Trophoblast cell (in vitro differentiated cells and primary cell): Measurements from ENCODE around the gene ABLIM2.
A peak's percentile ranks its signal among the peaks of the same experiment; 100 is the strongest.
"Not testable (repeated sequence)": the region's sequence is repeated elsewhere in the genome, so short reads cannot be mapped to it uniquely, and the experiment has no call there.

Experiments
- DNase-seq, 2 donors: peaks; one replicate each; pipeline ENCODE4 v3.0.0-alpha.2; 2016
- H2AFZ ChIP-seq: 2 replicates; pipeline ENCODE4 v1.6.1; 2013; ENCODE audit warnings: low read length, moderate library complexity, mild to moderate bottlenecking; ENCODE audit not compliant: insufficient read depth, poor library complexity
- H2AK5ac ChIP-seq: 2 replicates; pipeline ENCODE4 v1.6.1; 2013; ENCODE audit warnings: mild to moderate bottlenecking, low read length
- H2BK120ac ChIP-seq: 2 replicates; pipeline ENCODE4 v1.6.1; 2013; ENCODE audit warnings: low read length, mild to moderate bottlenecking, moderate library complexity; ENCODE audit not compliant: insufficient read depth, poor library complexity
- H2BK12ac ChIP-seq: 2 replicates; pipeline ENCODE4 v1.6.1; 2013; ENCODE audit warnings: mild to moderate bottlenecking, low read length, moderate library complexity
- H2BK5ac ChIP-seq: 2 replicates; pipeline ENCODE4 v1.6.1; 2013; ENCODE audit warnings: low read length, low read depth, moderate library complexity, mild to moderate bottlenecking; ENCODE audit not compliant: poor library complexity
- H3K14ac ChIP-seq: 2 replicates; pipeline ENCODE4 v1.6.1; 2013; ENCODE audit warnings: mild to moderate bottlenecking, low read length
- H3K18ac ChIP-seq: 2 replicates; pipeline ENCODE4 v1.6.1; 2013; ENCODE audit warnings: mild to moderate bottlenecking, low read length
- H3K23ac ChIP-seq: 2 replicates; pipeline ENCODE4 v1.6.1; 2013; ENCODE audit warnings: low read length
- H3K27ac ChIP-seq: 2 replicates; pipeline ENCODE4 v1.5.1; 2013; ENCODE audit warnings: low read depth, mild to moderate bottlenecking, inconsistent platforms, low read length, moderate library complexity
- H3K27me3 ChIP-seq: 2 replicates; pipeline ENCODE4 v1.6.1; 2013; ENCODE audit warnings: inconsistent platforms, mild to moderate bottlenecking, low read length, moderate library complexity; ENCODE audit not compliant: insufficient read depth
- H3K36me3 ChIP-seq, 2 experiments: 1 replicate in 1 of 2; 2 replicates in 1 of 2; pipeline ENCODE4 v1.6.1; 2013; ENCODE audit warnings: low read length in 2 of 2, mild to moderate bottlenecking in 2 of 2, moderate library complexity in 1 of 2; ENCODE audit not compliant: insufficient read depth in 2 of 2, control insufficient read depth in 1 of 2
- H3K4ac ChIP-seq: 2 replicates; pipeline ENCODE4 v1.6.1; 2013; ENCODE audit warnings: low read depth, mild to moderate bottlenecking, low read length, moderate library complexity
- H3K4me1 ChIP-seq, 2 experiments: 1 replicate in 1 of 2; 2 replicates in 1 of 2; pipeline ENCODE4 v1.6.1; 2013; ENCODE audit warnings: low read length in 2 of 2, mild to moderate bottlenecking in 2 of 2, moderate library complexity in 1 of 2; ENCODE audit not compliant: insufficient read depth in 2 of 2, control insufficient read depth in 1 of 2
- H3K4me2 ChIP-seq: 2 replicates; pipeline ENCODE4 v1.6.1; 2013; ENCODE audit warnings: inconsistent platforms, mild to moderate bottlenecking, low read length, moderate library complexity
- H3K4me3 ChIP-seq: 2 replicates; pipeline ENCODE4 v1.5.1; 2013; ENCODE audit warnings: mild to moderate bottlenecking, low read depth, low read length, inconsistent platforms
- H3K79me1 ChIP-seq: one replicate; pipeline ENCODE4 v1.6.1; 2013; ENCODE audit warnings: low read length
- H3K79me2 ChIP-seq: 2 replicates; pipeline ENCODE4 v1.6.1; 2013; ENCODE audit warnings: low read length, mild to moderate bottlenecking; ENCODE audit not compliant: control insufficient read depth, insufficient read depth, poor library complexity
- H3K9ac ChIP-seq: 2 replicates; pipeline ENCODE4 v1.6.1; 2013; ENCODE audit warnings: mild to moderate bottlenecking, low read length
- H3K9me3 ChIP-seq: 2 replicates; pipeline ENCODE4 v1.6.1; 2013; ENCODE audit warnings: low read depth, mild to moderate bottlenecking, control low read depth, inconsistent platforms, low read length; ENCODE audit not compliant: insufficient read depth
- H4K12ac ChIP-seq: 2 replicates; pipeline ENCODE4 v1.6.1; 2013; ENCODE audit warnings: low read depth, mild to moderate bottlenecking, low read length, moderate library complexity
- H4K8ac ChIP-seq: 2 replicates; pipeline ENCODE4 v1.6.1; 2013; ENCODE audit warnings: low read depth, mild to moderate bottlenecking, low read length, moderate library complexity
- H4K91ac ChIP-seq: one replicate; pipeline ENCODE4 v1.6.1; 2013; ENCODE audit warnings: low read depth, mild to moderate bottlenecking, low read length, moderate library complexity
- WGBS: extraction: QIAGEN DNeasy Blood & Tissue Kit; methylation state at CpG from one replicate; pipeline ENCODE4 v1.1.7; 2013; ENCODE audit warnings: missing lambda C conversion rate; ENCODE audit not compliant: insufficient read length, insufficient coverage; ENCODE audit errors: extremely low coverage; 5-methylcytosine and 5-hydroxymethylcytosine counted together

Gene ABLIM2

DNA sequence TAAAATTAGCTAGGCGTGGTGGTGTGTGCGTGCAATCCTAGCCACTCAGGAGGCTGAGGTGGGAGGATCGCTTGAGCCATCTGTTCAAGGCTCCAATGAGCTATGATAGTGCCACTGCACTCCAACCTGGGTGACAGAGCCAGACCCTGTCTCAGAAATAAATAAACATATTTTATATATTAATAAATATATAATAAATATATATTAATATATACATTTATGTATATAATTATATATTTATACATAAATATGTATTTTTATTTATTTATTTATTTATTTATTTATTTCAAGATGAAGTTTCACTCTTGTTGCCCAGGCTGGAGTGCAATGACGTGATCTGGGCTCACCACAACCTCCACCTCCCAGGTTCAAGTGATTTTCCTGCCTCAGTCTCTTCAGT, 214.9 kb downstream of the ABLIM2 start:
- no CpG with 5 or more reads among the region's 4 CpGs for WGBS
- H2BK5ac ChIP-seq, H2AK5ac ChIP-seq, H4K12ac ChIP-seq, H3K9ac ChIP-seq, H3K4me2 ChIP-seq, H2BK12ac ChIP-seq, H2BK120ac ChIP-seq, H4K91ac ChIP-seq, H3K18ac ChIP-seq, H3K27ac ChIP-seq, H2AFZ ChIP-seq, H3K9me3 ChIP-seq, H4K8ac ChIP-seq, DNase-seq, H3K36me3 ChIP-seq, H3K23ac ChIP-seq, H3K4ac ChIP-seq, H3K27me3 ChIP-seq, H3K14ac ChIP-seq, H3K4me3 ChIP-seq: not testable (repeated sequence)
- H3K4me1 ChIP-seq = peaks cover 18 to 20% of the 10 kb centered on the region in 2 experiments
- H3K79me2 ChIP-seq = peaks cover 12% of the 10 kb centered on the region
- peaks cover 25% of the 10 kb centered on the region for H3K79me1 ChIP-seq

GRCh38 chr4:7943211-7943610, 215.4 kb downstream of the ABLIM2 start:
- no peak overlapping the region for H4K8ac ChIP-seq
- no peak overlapping the region for H2BK12ac ChIP-seq
- peaks cover 14% of the 10 kb centered on the region for H3K79me2 ChIP-seq
- H3K27me3 ChIP-seq = no peaks in the 10 kb centered on the region
- H2AK5ac ChIP-seq = no peak overlapping the region
- no peak overlapping the region for H2AFZ ChIP-seq
- no peak overlapping the region for H3K4me3 ChIP-seq
- no peak overlapping the region for H4K12ac ChIP-seq
- no peak overlapping the region for H2BK120ac ChIP-seq
- H3K36me3 ChIP-seq = no peaks in the 10 kb centered on the region
- no CpG with 5 or more reads among the region's 8 CpGs for WGBS
- H3K4me2 ChIP-seq = no peak overlapping the region
- DNase-seq = peak in 1 of 2 donors; percentile 71
- no peak overlapping the region for H3K14ac ChIP-seq
- no peak overlapping the region for H4K91ac ChIP-seq
- H3K9me3 ChIP-seq = no peaks in the 10 kb centered on the region
- no peak overlapping the region for H2BK5ac ChIP-seq
- no peak overlapping the region for H3K4ac ChIP-seq
- H3K27ac ChIP-seq = no peak overlapping the region
- no peak overlapping the region for H3K18ac ChIP-seq
- H3K9ac ChIP-seq = no peak overlapping the region
- no peak overlapping the region for H3K23ac ChIP-seq
- H3K4me1 ChIP-seq = peaks cover 20 to 23% of the 10 kb centered on the region in 2 experiments
- H3K79me1 ChIP-seq = peaks cover 25% of the 10 kb centered on the region

- no CpG with 5 or more reads among the region's 4 CpGs for WGBS
- peak overlapping the region; percentile 73 for H4K91ac ChIP-seq
Measured at GRCh38 chr4:7941965-7942496, 216.6 kb downstream of the ABLIM2 start.

DNA sequence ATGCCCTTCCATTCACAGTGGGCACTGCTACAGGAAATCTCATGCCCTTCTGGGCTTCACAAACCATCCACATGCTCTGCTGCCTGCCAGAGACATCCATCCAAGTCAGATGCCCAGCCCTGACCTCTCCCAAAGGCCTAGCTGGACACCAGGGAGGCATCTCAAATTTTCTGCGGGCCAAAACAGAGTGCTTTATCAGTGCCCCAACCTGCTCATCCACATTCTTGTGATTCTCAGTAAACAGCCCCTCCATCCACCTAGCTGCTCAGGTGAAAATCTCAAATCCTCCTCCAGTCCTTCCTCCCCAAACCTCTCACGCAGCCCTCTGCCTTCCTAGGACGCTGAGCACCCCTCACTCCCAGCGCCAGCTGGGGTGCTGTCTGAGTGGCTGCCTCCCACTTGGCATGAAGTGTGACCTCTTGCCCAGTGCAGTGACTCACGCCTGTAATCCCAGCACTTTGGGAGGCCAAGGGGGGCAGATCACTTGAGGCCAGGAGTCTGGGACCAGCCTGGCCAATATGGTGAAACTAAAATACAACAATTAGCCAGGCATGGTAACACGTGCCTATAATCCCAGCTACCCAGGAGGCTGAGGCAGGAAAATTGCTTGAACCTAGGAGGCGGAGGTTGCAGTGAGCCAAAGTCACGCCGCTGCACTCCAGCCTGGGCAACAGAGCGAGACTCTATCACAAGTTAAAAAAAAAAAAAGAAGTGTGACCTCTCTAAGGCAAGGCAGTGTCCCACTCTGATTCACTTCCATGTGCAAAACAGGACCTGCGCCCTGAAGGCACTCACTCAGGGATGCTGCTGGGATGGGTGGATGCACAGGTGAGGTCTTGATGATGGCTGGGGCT, 217.3 kb downstream of the ABLIM2 start:
- no CpG with 5 or more reads among the region's 11 CpGs for WGBS
- H3K79me2 ChIP-seq = peaks cover 14% of the 10 kb centered on the region
- no peaks in the 10 kb centered on the region for H3K27me3 ChIP-seq
- H4K91ac ChIP-seq = peak overlapping the region; percentile 98
- no peaks in the 10 kb centered on the region for H3K36me3 ChIP-seq
- no peak overlapping the region for H4K12ac ChIP-seq
- H2BK5ac ChIP-seq = peak overlapping the region; percentile 81
- peak; percentile 94 to 98 for DNase-seq
- peak overlapping the region; percentile 51 for H3K18ac ChIP-seq
- H3K9ac ChIP-seq = no peak overlapping the region
- H3K4me1 ChIP-seq = peaks cover 20 to 27% of the 10 kb centered on the region in 2 experiments
- H3K4me3 ChIP-seq = no peak overlapping the region
- peak overlapping the region; percentile 16 for H3K4ac ChIP-seq
- peak overlapping the region; percentile 98 for H2BK12ac ChIP-seq
- H3K79me1 ChIP-seq = peaks cover 25% of the 10 kb centered on the region
- peak overlapping the region; percentile 84 for H3K27ac ChIP-seq
- peak overlapping the region; percentile 87 for H2AFZ ChIP-seq
- no peak overlapping the region for H3K23ac ChIP-seq
- peak overlapping the region; percentile 90 for H2BK120ac ChIP-seq
- peak overlapping the region; percentile 54 for H3K4me2 ChIP-seq
- peak overlapping the region; percentile 82 for H3K14ac ChIP-seq
- H2AK5ac ChIP-seq = peak overlapping the region; percentile 36
- no peaks in the 10 kb centered on the region for H3K9me3 ChIP-seq
- H4K8ac ChIP-seq = peak overlapping the region; percentile 73

More at GRCh38 chr4:7941965-7942496, 216.6 kb downstream of the ABLIM2 start:
- Histone ChIP-seq H3K27ac (peak overlapping the region; percentile 84), H3K4me1 (peaks cover 20 to 27% of the 10 kb centered on the region in 2 experiments), H4K8ac (no peak overlapping the region), H2AFZ (no peak overlapping the region), H3K14ac (no peak overlapping the region), H3K23ac (no peak overlapping the region), H3K79me2 (peaks cover 14% of the 10 kb centered on the region), H2BK5ac (no peak overlapping the region), H2AK5ac (peak overlapping the region; percentile 36), H3K9me3 (no peaks in the 10 kb centered on the region), H3K36me3 (no peaks in the 10 kb centered on the region), H3K27me3 (no peaks in the 10 kb centered on the region), H3K4me3 (no peak overlapping the region), H3K4ac (no peak overlapping the region), H4K12ac (no peak overlapping the region), H2BK120ac (peak overlapping the region; percentile 20), H2BK12ac (peak overlapping the region; percentile 47), H3K18ac (no peak overlapping the region), H3K79me1 (peaks cover 25% of the 10 kb centered on the region), H3K9ac (no peak overlapping the region), H3K4me2 (no peak overlapping the region)
- DNase-seq = no peak
